Gastroesophageal sphincter (tissue), 4 donors: ENCODE results near the gene CDH23. TPM values are rescaled to one million over a fixed set of nuclear protein-coding genes. Genes with fewer than 3 reads are reported as not detected.

Source experiments
- ATAC-seq: fragments of 150-250 bp; one replicate; pipeline ENCODE4 v1.9.1; 2016; ENCODE audit warnings: mild to moderate bottlenecking, moderate library complexity
- H3K27ac ChIP-seq, 4 donors: fragments of 200-600 bp; sonication (generic) in 3 of 4; 1 replicate in 3 of 4; 2 replicates in 1 of 4; pipeline ENCODE4 v1.5.1; 2016 to 2019
- H3K27me3 ChIP-seq: fragments of 200-600 bp; sonication (generic); one replicate; pipeline ENCODE4 v1.5.1; 2019
- H3K36me3 ChIP-seq, 2 donors: fragments of 200-600 bp; sonication (generic); one replicate each; pipeline ENCODE4 v1.5.1; 2019; ENCODE audit warnings: control low read depth in 1 of 2
- H3K4me1 ChIP-seq, 3 donors: fragments of 200-600 bp; sonication (generic); 1 replicate in 2 of 3; 2 replicates in 1 of 3; pipeline ENCODE4 v1.5.1; 2016 to 2019; ENCODE audit warnings: control low read depth in 2 of 3
- H3K4me3 ChIP-seq, 2 donors: fragments of 200-600 bp; sonication (generic); one replicate each; pipeline ENCODE4 v1.5.1; 2019; ENCODE audit warnings: mild to moderate bottlenecking in 1 of 2, moderate library complexity in 1 of 2
- H3K9me3 ChIP-seq, 3 donors: fragments of 200-600 bp; sonication (generic); one replicate each; pipeline ENCODE4 v1.5.1; 2017 to 2019; ENCODE audit warnings: control low read depth in 2 of 3
- EP300 ChIP-seq: sonication (generic); formaldehyde crosslinking; IDR thresholded peaks from one replicate; pipeline ENCODE4 v1.6.1; 2017; ENCODE audit warnings: antibody characterized with exemption, mild to moderate bottlenecking
- POLR2A ChIP-seq, 2 donors: fragments of 450-650 bp; IDR thresholded peaks; one replicate each; pipeline ENCODE4 v1.6.1; 2017; ENCODE audit warnings: antibody characterized with exemption in 2 of 2, mild to moderate bottlenecking in 2 of 2, moderate library complexity in 1 of 2
- POLR2AphosphoS5 ChIP-seq: sonication (generic); formaldehyde crosslinking; IDR thresholded peaks from one replicate; pipeline ENCODE4 v1.6.1; 2017; ENCODE audit warnings: antibody characterized with exemption
- WGBS, 2 donors: methylation state at CpG; one replicate each; pipeline ENCODE4 v1.1.5; 2018; ENCODE audit warnings: low coverage in 1 of 2; 5-methylcytosine and 5-hydroxymethylcytosine counted together
- total RNA-seq, 4 donors: library from RNA; depleted of rRNA; stranded (reverse); fragments of >200 nt; gene quantifications; one replicate each; pipeline ENCODE4 v1.1.0, GENCODE V29; 2016
- TF ChIP-seq, protein P1 (sequence below), 4 experiments: fragments of 200-600 bp in 2 of 4; fragments of 450-650 bp in 2 of 4; sonication (generic) in 1 of 4; IDR thresholded peaks; one replicate each; pipeline ENCODE4 v1.5.1; 2017 to 2019; ENCODE audit warnings: antibody characterized with exemption in 4 of 4, mild to moderate bottlenecking in 2 of 4, moderate library complexity in 2 of 4

CDH23 gene
- total RNA-seq, 4 donors from 2014 or later = 5.1 to 33.5 (median 16.2) TPM

DNA sequence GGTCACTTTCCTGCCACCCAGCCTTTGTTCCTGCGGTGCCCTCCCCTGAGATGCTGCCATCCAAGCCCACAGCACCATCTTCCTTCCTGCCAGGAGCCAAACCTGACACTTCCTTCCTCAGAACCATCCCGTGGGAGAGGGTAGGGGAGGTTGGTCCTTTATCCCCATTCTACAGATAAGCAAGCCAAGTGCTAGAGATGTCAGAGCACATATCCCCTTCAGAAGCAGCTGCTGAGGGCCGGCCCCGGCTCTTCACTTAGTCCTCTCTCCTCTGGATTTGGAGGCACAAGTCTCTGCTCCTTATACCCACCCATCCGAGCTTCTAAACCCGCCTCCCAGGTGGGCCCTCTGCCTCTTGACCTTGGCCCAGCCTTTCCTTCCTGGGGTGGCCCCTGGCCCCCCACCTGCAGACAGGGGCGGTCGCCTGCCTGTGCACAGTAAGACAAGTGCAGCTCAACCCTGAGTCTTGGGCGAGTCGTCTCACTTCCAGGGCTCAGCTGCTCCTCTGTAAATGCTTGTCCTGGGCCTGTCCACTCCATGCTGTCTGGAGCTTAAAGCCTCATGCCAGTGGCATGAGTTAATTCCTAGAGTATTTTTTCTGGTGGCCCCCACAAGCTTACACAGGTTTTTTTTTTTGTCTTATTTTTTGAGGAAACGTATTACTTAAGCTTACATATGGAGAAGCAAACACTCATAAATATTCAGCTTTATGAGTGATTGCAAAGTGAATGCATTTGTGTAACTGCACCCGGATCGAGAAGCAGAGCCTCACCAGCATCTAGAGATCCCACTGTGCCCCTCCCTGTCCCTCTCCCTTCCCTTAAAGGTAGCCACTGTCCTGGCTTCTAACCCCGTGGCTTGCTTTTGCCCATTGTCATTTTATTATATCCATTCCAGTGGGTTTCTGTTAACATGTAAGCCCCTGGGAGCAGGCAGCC, 125.1 kb downstream of the CDH23 start:
- H3K27me3 ChIP-seq = no peaks in the 10 kb centered on the region
- H3K36me3 ChIP-seq = no peaks in the 10 kb centered on the region
- no peak overlapping the region for H3K4me3 ChIP-seq
- TF ChIP-seq, protein P1, sequence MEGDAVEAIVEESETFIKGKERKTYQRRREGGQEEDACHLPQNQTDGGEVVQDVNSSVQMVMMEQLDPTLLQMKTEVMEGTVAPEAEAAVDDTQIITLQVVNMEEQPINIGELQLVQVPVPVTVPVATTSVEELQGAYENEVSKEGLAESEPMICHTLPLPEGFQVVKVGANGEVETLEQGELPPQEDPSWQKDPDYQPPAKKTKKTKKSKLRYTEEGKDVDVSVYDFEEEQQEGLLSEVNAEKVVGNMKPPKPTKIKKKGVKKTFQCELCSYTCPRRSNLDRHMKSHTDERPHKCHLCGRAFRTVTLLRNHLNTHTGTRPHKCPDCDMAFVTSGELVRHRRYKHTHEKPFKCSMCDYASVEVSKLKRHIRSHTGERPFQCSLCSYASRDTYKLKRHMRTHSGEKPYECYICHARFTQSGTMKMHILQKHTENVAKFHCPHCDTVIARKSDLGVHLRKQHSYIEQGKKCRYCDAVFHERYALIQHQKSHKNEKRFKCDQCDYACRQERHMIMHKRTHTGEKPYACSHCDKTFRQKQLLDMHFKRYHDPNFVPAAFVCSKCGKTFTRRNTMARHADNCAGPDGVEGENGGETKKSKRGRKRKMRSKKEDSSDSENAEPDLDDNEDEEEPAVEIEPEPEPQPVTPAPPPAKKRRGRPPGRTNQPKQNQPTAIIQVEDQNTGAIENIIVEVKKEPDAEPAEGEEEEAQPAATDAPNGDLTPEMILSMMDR (IDR thresholded peaks at IDR 0.05) = no peak
- no peak for TF ChIP-seq POLR2AphosphoS5
- TF ChIP-seq EP300 = no peak
- TF ChIP-seq POLR2A (IDR thresholded peaks at IDR 0.05) = no peak
- ATAC-seq = no peak
- WGBS, 2 donors = 91 to 94% methylated on average over 8 to 12 of the region's 14 CpGs
- H3K27ac ChIP-seq = no peak overlapping the region
- no peaks in the 10 kb centered on the region for H3K4me1 ChIP-seq
- no peaks in the 10 kb centered on the region for H3K9me3 ChIP-seq

DNA sequence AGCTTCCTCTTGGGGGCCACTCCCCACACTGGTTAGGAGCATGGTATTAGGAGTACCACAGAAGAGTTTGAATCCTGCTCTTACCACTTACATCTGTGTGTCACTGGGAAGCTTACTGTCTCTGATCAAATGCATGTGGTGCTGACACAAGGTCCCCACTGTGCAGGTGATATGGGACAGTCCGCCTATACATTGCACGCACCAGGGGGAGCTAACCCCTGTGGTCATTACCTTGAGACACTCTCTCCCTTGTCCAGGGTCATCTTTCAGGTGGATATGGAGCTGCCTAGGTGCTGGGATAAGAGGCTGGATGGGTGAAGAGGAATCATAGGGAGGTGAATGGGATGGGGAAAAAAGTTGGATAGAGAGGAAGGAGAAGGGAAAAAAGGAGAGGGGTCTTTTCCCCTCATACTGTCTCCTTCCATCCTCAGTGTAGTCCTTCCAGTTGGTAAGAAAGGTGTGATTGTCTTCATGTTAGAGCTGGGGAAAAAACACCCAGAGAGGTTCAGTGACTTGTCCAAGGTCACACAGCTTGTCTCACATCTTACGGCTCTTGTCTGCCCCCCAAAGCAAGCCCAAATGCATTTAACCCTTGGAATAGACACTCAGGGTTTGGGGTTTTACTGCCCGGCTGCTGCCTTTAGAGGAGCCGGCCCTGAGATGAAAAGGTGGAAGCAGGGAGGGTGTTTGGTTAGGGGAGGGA, 125.9 kb downstream of the CDH23 start:
- WGBS, 2 donors = 81 to 93% methylated on average over 2 to 3 of the region's 5 CpGs
- Histone ChIP-seq H3K9me3 (no peaks in the 10 kb centered on the region), H3K27ac (no peak overlapping the region), H3K36me3 (no peaks in the 10 kb centered on the region), H3K4me3 (no peak overlapping the region), H3K27me3 (no peaks in the 10 kb centered on the region), H3K4me1 (no peaks in the 10 kb centered on the region)
- ATAC-seq = no peak
- TF ChIP-seq POLR2AphosphoS5 (no peak), POLR2A (IDR thresholded peaks at IDR 0.05) (no peak), EP300 (no peak)
- TF ChIP-seq, protein P1 (IDR thresholded peaks at IDR 0.05) = no peak

DNA sequence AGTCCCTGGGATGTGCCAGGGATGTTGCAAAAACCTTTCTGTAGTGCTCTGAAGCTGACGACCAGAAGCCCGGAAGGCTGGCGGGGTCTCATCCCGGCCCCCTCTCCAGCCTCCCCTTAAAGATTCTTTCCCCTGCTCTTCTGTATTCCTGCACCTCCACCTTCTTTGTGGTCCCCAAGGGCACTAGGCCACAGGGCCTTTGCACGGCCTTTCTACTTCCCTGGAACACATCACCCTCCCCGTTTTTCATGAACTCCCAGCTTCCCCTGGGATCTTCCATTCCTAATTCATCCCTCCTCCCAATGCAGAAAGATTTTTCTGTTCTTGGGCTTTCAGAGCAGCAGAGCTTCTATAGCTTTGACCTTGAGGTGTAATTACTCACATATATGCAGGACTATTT, 127.0 kb downstream of the CDH23 start:
- Histone ChIP-seq H3K9me3 (no peaks in the 10 kb centered on the region), H3K27ac (no peak overlapping the region), H3K4me1 (no peaks in the 10 kb centered on the region), H3K36me3 (no peaks in the 10 kb centered on the region), H3K4me3 (no peak overlapping the region), H3K27me3 (no peaks in the 10 kb centered on the region)
- WGBS, 2 donors = 71 to 82% methylated on average over 3 to 5 of the region's 6 CpGs
- ATAC-seq = no peak
- TF ChIP-seq, protein P1 (IDR thresholded peaks at IDR 0.05) = no peak
- no peak for TF ChIP-seq POLR2A (IDR thresholded peaks at IDR 0.05)
- TF ChIP-seq POLR2AphosphoS5 = no peak
- no peak for TF ChIP-seq EP300

DNA sequence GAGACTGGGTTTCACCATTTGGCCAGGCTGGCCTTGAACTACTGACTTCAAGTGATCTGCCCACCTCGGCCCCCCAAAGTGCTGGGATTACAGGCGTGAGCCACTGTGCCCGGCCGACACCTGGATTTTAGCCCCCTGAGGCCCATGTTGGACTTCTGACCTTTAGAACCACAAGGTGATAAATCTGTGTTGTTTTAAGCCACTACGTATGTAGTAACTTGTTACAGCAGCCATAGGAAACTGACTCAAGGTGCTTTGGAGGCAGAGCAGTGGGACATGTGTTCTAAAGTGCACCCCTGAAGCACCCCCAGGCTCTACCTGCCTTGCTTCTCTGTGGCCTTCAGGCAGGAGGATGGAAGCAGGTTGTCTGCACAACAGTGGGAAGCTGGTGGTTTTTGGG, 128.4 kb downstream of the CDH23 start:
- no peak overlapping the region for H3K27ac ChIP-seq
- H3K27me3 ChIP-seq = no peaks in the 10 kb centered on the region
- no peak for ATAC-seq
- H3K36me3 ChIP-seq = no peaks in the 10 kb centered on the region
- H3K9me3 ChIP-seq = no peaks in the 10 kb centered on the region
- no peaks in the 10 kb centered on the region for H3K4me1 ChIP-seq
- 88% methylated on average over 4 of the region's 5 CpGs; no CpG with 5 or more reads in 1 of the 2 donors for WGBS, 2 donors
- H3K4me3 ChIP-seq = no peak overlapping the region
- TF ChIP-seq, protein P1 (IDR thresholded peaks at IDR 0.05) = no peak
- TF ChIP-seq POLR2AphosphoS5 (no peak), POLR2A (IDR thresholded peaks at IDR 0.05) (no peak), EP300 (no peak)
